ENCODE results near the gene NF1. TPM values are rescaled to one million over a fixed set of nuclear protein-coding genes. Genes with fewer than 3 reads are reported as not detected.

NF1 gene
- polyA plus RNA-seq, 2 of the 4 experiments (the other 2 are of a cell fraction), result 15.9 to 73.2 TPM

DNA sequence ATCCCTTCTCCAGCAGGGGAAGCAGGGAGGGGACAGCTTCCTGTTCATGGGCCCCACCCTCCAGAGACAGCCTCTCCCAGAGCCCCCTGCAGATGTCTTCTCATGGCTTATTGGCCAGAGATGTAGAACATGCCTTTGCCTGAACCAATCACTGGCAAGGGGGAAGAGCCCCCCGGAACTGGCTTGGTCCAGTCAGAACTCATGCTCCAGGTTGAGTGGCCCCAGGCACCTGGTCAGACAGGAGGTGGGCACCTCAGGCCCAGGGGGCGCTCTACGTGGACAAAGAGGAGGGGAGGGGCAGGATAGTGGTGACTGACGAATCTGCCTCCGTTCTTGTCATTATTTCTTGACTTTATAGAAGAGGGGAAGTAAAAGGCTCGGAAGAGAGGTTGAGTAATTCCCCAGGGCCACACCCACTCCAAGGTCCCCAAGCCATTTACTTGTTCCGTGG lies 320.3 kb downstream of the NF1 start:
- ATAC-seq, result no peak; a peak in 1 of 6 replicates
- no peak for DNase-seq (ENCODE audit: low read depth in 1 of 2, low spot score in 1 of 2)
- Histone ChIP-seq H3K9me3 (no peaks in the 10 kb centered on the region), H3K4me3 (no peak overlapping the region), H3K4me1 (no peaks in the 10 kb centered on the region; the same call in 2 of the 3 replicates), H3K27ac (no peak overlapping the region), H3K4me2 (no peak overlapping the region)
- POLR2A ChIA-PET, result no interaction called here
- CTCF ChIA-PET, result interaction anchor here (0.6 to 5.9 kb wide), 8 partner anchors 10 to 723 kb away, joined by 3 to 29 read pairs (median 4); no protein-coding TSS in a partner anchor
- no peak for TF ChIP-seq ESRRA (IDR thresholded peaks at IDR 0.05; ENCODE audit: borderline replicate concordance, low read length)
- no peak for TF ChIP-seq MAZ (IDR thresholded peaks at IDR 0.05; ENCODE audit: borderline replicate concordance, low read depth, low read length)
- no peak for TF ChIP-seq RFX5 (IDR thresholded peaks at IDR 0.05)
- no peak for TF ChIP-seq NFE2L2 (conservative IDR thresholded peaks at IDR 0.05; ENCODE audit: low read length)
- TF ChIP-seq EHMT2 (IDR thresholded peaks at IDR 0.05; ENCODE audit: low read depth), result no peak
- no peak for FAIRE-seq
- WGBS (ENCODE audit: missing lambda C conversion rate), result 29% methylated on average over 7 of the region's 7 CpGs

DNA sequence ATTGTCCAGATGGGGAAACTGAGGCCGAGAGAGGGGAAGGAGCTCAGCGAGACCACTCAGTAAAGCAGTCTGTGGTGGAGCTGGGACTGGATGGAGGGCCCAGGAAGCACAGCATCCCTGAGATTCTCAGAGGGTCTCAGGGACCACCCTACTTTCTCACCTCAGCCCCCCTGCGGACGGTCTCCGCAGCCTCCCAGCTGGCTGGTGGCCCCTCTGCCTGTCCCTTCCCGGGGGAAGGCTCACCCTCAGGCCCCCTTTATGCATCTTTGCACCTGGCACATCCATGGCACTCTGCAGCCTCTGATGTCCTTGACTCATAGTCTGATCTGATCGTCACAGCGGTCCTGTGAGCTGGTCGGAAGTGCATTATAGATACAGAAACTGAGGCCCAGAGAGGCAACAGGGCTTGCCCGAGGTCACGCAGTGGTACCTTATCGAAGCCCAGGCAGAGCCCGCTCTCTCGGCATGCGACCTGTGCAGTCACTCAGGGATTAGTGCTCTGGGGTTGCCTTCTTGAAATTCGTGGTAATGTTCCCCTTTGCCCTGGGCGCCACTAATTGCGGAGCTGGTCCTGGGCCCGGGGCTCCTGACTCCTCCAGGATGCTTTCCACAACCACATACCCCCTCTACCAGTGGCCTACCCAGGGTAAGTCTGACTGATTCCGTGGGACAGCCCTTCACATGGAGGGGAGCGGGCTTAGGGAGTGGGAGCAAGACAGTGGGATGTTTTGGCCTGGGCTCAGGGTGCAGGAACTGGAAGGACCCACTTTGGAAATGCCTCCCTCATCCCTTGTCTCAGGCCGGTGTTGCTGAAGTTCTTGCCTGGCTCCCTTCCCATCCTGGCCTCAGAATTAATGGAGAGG lies 321.1 kb downstream of the NF1 start:
- TF ChIP-seq CHD2 (IDR thresholded peaks at IDR 0.05; ENCODE audit: low read length, partially characterized antibody) (no peak), TFCP2L1 (CRISPR knock-in tag; IDR thresholded peaks at IDR 0.05) (no peak), MAZ (IDR thresholded peaks at IDR 0.05; ENCODE audit: borderline replicate concordance, low read depth, low read length) (no peak), HOXB13 (CRISPR knock-in tag; IDR thresholded peaks at IDR 0.05; ENCODE audit: low read depth) (no peak)
- Histone ChIP-seq H3K4me3 (no peak overlapping the region), H3K9me3 (no peaks in the 10 kb centered on the region), H3K27ac (no peak overlapping the region), H3K4me2 (no peak overlapping the region), H3K4me1 (no peaks in the 10 kb centered on the region; the same call in 2 of the 3 replicates)
- POLR2A ChIA-PET, result no interaction called here
- peak; percentile 8 to 23; a peak in 3 of 6 replicates for ATAC-seq
- CTCF ChIA-PET, result interaction anchor here (0.6 to 5.9 kb wide), 9 partner anchors 9 to 722 kb away, joined by 3 to 29 read pairs (median 3); no protein-coding TSS in a partner anchor
- no peak for FAIRE-seq
- WGBS (ENCODE audit: missing lambda C conversion rate), result 66% methylated on average over 22 of the region's 22 CpGs
- no peak for DNase-seq (ENCODE audit: low read depth in 1 of 2, low spot score in 1 of 2)

DNA sequence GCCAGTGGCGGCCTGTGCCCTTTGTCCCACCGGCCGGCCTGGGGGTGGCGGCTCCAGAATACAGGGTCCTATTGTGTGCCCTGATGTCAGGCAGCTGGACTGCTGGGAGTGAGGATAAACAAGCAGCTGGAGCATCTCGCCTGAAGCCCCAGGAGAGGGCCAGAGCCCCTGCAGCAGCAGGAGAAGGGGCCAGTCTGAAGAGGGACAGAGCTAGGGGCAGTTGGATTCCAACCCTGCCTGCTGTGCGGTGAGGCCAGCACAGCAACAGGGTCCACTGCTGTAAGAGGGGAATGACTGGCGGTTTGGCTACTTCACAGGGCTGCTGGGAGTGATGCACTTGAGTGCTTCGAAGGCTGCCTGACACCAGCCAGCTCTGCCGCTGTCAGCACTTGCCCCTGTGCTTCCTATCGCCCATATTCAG lies 321.7 kb downstream of the NF1 start:
- H3K4me1 ChIP-seq, result no peaks in the 10 kb centered on the region; the same call in 2 of the 3 replicates
- no peak for TF ChIP-seq BHLHE40 (IDR thresholded peaks at IDR 0.05; ENCODE audit: low read depth, low read length)
- TF ChIP-seq EP300 (IDR thresholded peaks at IDR 0.05), result no peak
- no peak for TF ChIP-seq MAZ (IDR thresholded peaks at IDR 0.05; ENCODE audit: borderline replicate concordance, low read depth, low read length)
- no peak for TF ChIP-seq ZNF302 (CRISPR knock-in tag; IDR thresholded peaks at IDR 0.05)
- TF ChIP-seq, protein P1, sequence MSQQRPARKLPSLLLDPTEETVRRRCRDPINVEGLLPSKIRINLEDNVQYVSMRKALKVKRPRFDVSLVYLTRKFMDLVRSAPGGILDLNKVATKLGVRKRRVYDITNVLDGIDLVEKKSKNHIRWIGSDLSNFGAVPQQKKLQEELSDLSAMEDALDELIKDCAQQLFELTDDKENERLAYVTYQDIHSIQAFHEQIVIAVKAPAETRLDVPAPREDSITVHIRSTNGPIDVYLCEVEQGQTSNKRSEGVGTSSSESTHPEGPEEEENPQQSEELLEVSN (IDR thresholded peaks at IDR 0.05; ENCODE audit: borderline replicate concordance, low read depth), result no peak
- TF ChIP-seq ZC3H11A (IDR thresholded peaks at IDR 0.05), result no peak
- TF ChIP-seq HOXA7 (CRISPR knock-in tag; IDR thresholded peaks at IDR 0.05), result no peak
- TF ChIP-seq HDAC2 (IDR thresholded peaks at IDR 0.05), result no peak
- TF ChIP-seq RFX5 (IDR thresholded peaks at IDR 0.05), result no peak
- TF ChIP-seq, protein P2, sequence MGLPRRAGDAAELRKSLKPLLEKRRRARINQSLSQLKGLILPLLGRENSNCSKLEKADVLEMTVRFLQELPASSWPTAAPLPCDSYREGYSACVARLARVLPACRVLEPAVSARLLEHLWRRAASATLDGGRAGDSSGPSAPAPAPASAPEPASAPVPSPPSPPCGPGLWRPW (IDR thresholded peaks at IDR 0.05), result no peak
- no peak for TF ChIP-seq MYC (IDR thresholded peaks at IDR 0.05; ENCODE audit: borderline replicate concordance, low read length)
- ATAC-seq (peak; percentile 30 to 60; a peak in 5 of 6 replicates), FAIRE-seq (no peak), DNase-seq (ENCODE audit: low read depth in 1 of 2, low spot score in 1 of 2) (no peak)
- H3K27ac ChIP-seq, result no peak overlapping the region
- H3K9me3 ChIP-seq, result no peaks in the 10 kb centered on the region
- CTCF ChIA-PET, result interaction anchor here (0.6 to 5.9 kb wide), 5 partner anchors 15 to 109 kb away, joined by 3 to 29 read pairs (median 3); no protein-coding TSS in a partner anchor
- no peak overlapping the region for H3K4me2 ChIP-seq
- no peak overlapping the region for H3K4me3 ChIP-seq
- WGBS (ENCODE audit: missing lambda C conversion rate), result 74% methylated on average over 9 of the region's 10 CpGs
- POLR2A ChIA-PET, result no interaction called here
